IMR-90 (cell line): Measurements from ENCODE around the gene TMEM129. TPM values are rescaled to one million over a fixed set of nuclear protein-coding genes. Genes with fewer than 3 reads are reported as not detected.

Source experiments
- ATAC-seq: fragments of 200-7000 bp; cut with Tn5 transposase; 2 replicates; pipeline ENCODE4 v1.9.1; 2020; ENCODE audit warnings: low read depth, mild to moderate bottlenecking, moderate library complexity
- BruUV-seq: library from RNA; stranded (reverse); fragments of 400-500 nt; replicated peaks from 2 replicates; lab custom pipeline; 2021; lab: Mats Ljungman, UMichigan
- CTCF ChIA-PET: fragments of 300-600 bp; formaldehyde crosslinking; extraction: SDS; loops from one replicate; lab custom pipeline; 2021; ENCODE audit warnings: antibody characterized with exemption; lab: Yijun Ruan, JAX
- POLR2A ChIA-PET: fragments of 300-600 bp; sonication (Branson Sonifier 250); formaldehyde crosslinking; loops from one replicate; lab custom pipeline; 2022; ENCODE audit warnings: antibody characterized with exemption; ENCODE audit not compliant: unreplicated experiment; lab: Charles Lee
- DNase-seq: peaks from one replicate; pipeline ENCODE4 v3.0.0; 2013
- H2AFZ ChIP-seq: replicated peaks from 2 replicates; pipeline ENCODE3; 2013; ENCODE audit warnings: low read length, mild to moderate bottlenecking; ENCODE audit not compliant: poor library complexity
- H2AK5ac ChIP-seq: 2 replicates; pipeline ENCODE4 v1.6.1; 2013; ENCODE audit warnings: low read depth, low read length, inconsistent platforms
- H2AK9ac ChIP-seq: replicated peaks from 2 replicates; pipeline ENCODE3; 2013; ENCODE audit warnings: mild to moderate bottlenecking, low read depth, low read length, moderate library complexity; ENCODE audit not compliant: poor library complexity
- H2BK120ac ChIP-seq: 2 replicates; pipeline ENCODE4 v1.6.1; 2013; ENCODE audit warnings: low read depth, low read length, inconsistent platforms
- H2BK15ac ChIP-seq: 3 replicates; pipeline ENCODE4 v1.6.1; 2013; ENCODE audit warnings: low read depth, low read length, inconsistent platforms
- H2BK20ac ChIP-seq: 2 replicates; pipeline ENCODE4 v1.6.1; 2013; ENCODE audit warnings: low read depth, mild to moderate bottlenecking, inconsistent platforms, low read length, moderate library complexity
- H2BK5ac ChIP-seq: 2 replicates; pipeline ENCODE4 v1.6.1; 2013; ENCODE audit warnings: mild to moderate bottlenecking, low read depth, low read length, inconsistent platforms; ENCODE audit not compliant: poor library complexity, severe bottlenecking
- H3K14ac ChIP-seq: replicated peaks from 2 replicates; pipeline ENCODE4 v1.6.1; 2013; ENCODE audit warnings: low read depth, low read length, inconsistent platforms
- H3K18ac ChIP-seq: 2 replicates; pipeline ENCODE4 v1.6.1; 2013; ENCODE audit warnings: low read depth, low read length, control low read depth
- H3K23ac ChIP-seq: 2 replicates; pipeline ENCODE4 v1.6.1; 2013; ENCODE audit warnings: low read depth, low read length, inconsistent platforms
- H3K27ac ChIP-seq: 2 replicates; pipeline ENCODE4 v1.5.1; 2013; ENCODE audit warnings: mild to moderate bottlenecking, control low read depth, low read length; ENCODE audit not compliant: insufficient read depth
- H3K27me3 ChIP-seq: 2 replicates; pipeline ENCODE4 v1.6.1; 2013; ENCODE audit warnings: low read length; ENCODE audit not compliant: control insufficient read depth, insufficient read depth
- H3K36me3 ChIP-seq: 2 replicates; pipeline ENCODE4 v1.6.1; 2013; ENCODE audit warnings: low read length, mixed read lengths; ENCODE audit not compliant: control insufficient read depth, insufficient read depth
- H3K4ac ChIP-seq: 2 replicates; pipeline ENCODE4 v1.6.1; 2013; ENCODE audit warnings: low read depth, low read length, inconsistent platforms
- H3K4me1 ChIP-seq: 2 replicates; pipeline ENCODE4 v1.6.1; 2013; ENCODE audit warnings: low read length, mixed read lengths; ENCODE audit not compliant: control insufficient read depth, insufficient read depth
- H3K4me2 ChIP-seq: 2 replicates; pipeline ENCODE4 v1.6.1; 2013; ENCODE audit warnings: low read depth, mild to moderate bottlenecking, control low read depth, low read length, moderate library complexity
- H3K4me3 ChIP-seq: 2 replicates; pipeline ENCODE4 v1.5.1; 2013; ENCODE audit warnings: low read depth, mild to moderate bottlenecking, control low read depth, low read length, moderate library complexity; ENCODE audit not compliant: insufficient read depth
- H3K56ac ChIP-seq: 2 replicates; pipeline ENCODE4 v1.6.1; 2013; ENCODE audit warnings: low read length, inconsistent platforms; ENCODE audit not compliant: insufficient read depth; ENCODE audit errors: extremely low read depth
- H3K79me1 ChIP-seq, 2 experiments: 2 replicates each; pipeline ENCODE4 v1.6.1; 2013; ENCODE audit warnings: low read length in 2 of 2, inconsistent platforms in 1 of 2, low read depth in 1 of 2
- H3K9ac ChIP-seq: 2 replicates; pipeline ENCODE4 v1.6.1; 2013; ENCODE audit warnings: low read depth, low read length, control low read depth
- H3K9me1 ChIP-seq: 2 replicates; pipeline ENCODE4 v1.6.1; 2013; ENCODE audit warnings: low read length, inconsistent platforms; ENCODE audit not compliant: insufficient read depth
- H3K9me3 ChIP-seq: 2 replicates; pipeline ENCODE4 v1.6.1; 2013; ENCODE audit warnings: low read length; ENCODE audit not compliant: control insufficient read depth, insufficient read depth
- H4K20me1 ChIP-seq: 2 replicates; pipeline ENCODE4 v1.6.1; 2013; ENCODE audit warnings: low read length, inconsistent platforms; ENCODE audit not compliant: insufficient read depth
- H4K5ac ChIP-seq: 2 replicates; pipeline ENCODE4 v1.6.1; 2013; ENCODE audit warnings: mild to moderate bottlenecking, low read depth, low read length, control low read depth
- H4K8ac ChIP-seq, 2 experiments: 2 replicates each; pipeline ENCODE4 v1.6.1; 2013; ENCODE audit warnings: low read depth in 2 of 2, low read length in 2 of 2, control low read depth in 1 of 2, inconsistent platforms in 1 of 2
- H4K91ac ChIP-seq: 2 replicates; pipeline ENCODE4 v1.6.1; 2013; ENCODE audit warnings: low read depth, low read length, inconsistent platforms; ENCODE audit not compliant: insufficient read depth
- BHLHE40 ChIP-seq: fragments of 150-350 bp; IDR thresholded peaks from 2 replicates; pipeline ENCODE4 v1.6.1; 2016; ENCODE audit warnings: mild to moderate bottlenecking, low read depth, low read length
- CEBPB ChIP-seq: IDR thresholded peaks from 2 replicates; pipeline ENCODE4 v1.6.1; 2012; ENCODE audit warnings: low read depth, low read length, improper control_type of control experiment
- CHD1 ChIP-seq: IDR thresholded peaks from 2 replicates; pipeline ENCODE4 v1.6.1; 2012; ENCODE audit warnings: low read depth, low read length, improper control_type of control experiment
- CTCF ChIP-seq: conservative IDR thresholded peaks from 2 replicates; pipeline ENCODE4 v1.5.1; 2012; ENCODE audit warnings: mild to moderate bottlenecking, low read depth, low read length, improper control_type of control experiment
- ELK1 ChIP-seq: fragments of 150-350 bp; IDR thresholded peaks from 2 replicates; pipeline ENCODE4 v1.6.1; 2016; ENCODE audit warnings: low read depth, mild to moderate bottlenecking, low read length, moderate library complexity, borderline replicate concordance
- FOS ChIP-seq: fragments of 150-350 bp; IDR thresholded peaks from 2 replicates; pipeline ENCODE4 v1.6.1; 2016; ENCODE audit warnings: low read depth, low read length
- MAFK ChIP-seq: IDR thresholded peaks from 2 replicates; pipeline ENCODE4 v1.6.1; 2012; ENCODE audit warnings: low read depth, low read length, improper control_type of control experiment
- MAZ ChIP-seq: IDR thresholded peaks from 2 replicates; pipeline ENCODE4 v1.6.1; 2012; ENCODE audit warnings: low read depth, mild to moderate bottlenecking, low read length, improper control_type of control experiment, moderate library complexity, borderline replicate concordance
- MXI1 ChIP-seq: IDR thresholded peaks from 2 replicates; pipeline ENCODE4 v1.6.1; 2012; ENCODE audit warnings: low read depth, mild to moderate bottlenecking, low read length, moderate library complexity, borderline replicate concordance
- NFE2L2 ChIP-seq: fragments of 150-350 bp; IDR thresholded peaks from 2 replicates; pipeline ENCODE4 v1.6.1; 2016; ENCODE audit warnings: low read depth, mild to moderate bottlenecking, low read length
- POLR2A ChIP-seq: IDR thresholded peaks from 2 replicates; pipeline ENCODE4 v1.6.1; 2012; ENCODE audit warnings: mild to moderate bottlenecking, low read depth, low read length
- RAD21 ChIP-seq: IDR thresholded peaks from 2 replicates; pipeline ENCODE4 v1.6.1; 2012; ENCODE audit warnings: low read length, improper control_type of control experiment
- RCOR1 ChIP-seq: IDR thresholded peaks from 2 replicates; pipeline ENCODE4 v1.6.1; 2012; ENCODE audit warnings: mild to moderate bottlenecking, low read length, improper control_type of control experiment; ENCODE audit not compliant: insufficient replicate concordance
- RFX5 ChIP-seq: IDR thresholded peaks from 2 replicates; pipeline ENCODE4 v1.8.0; 2012; ENCODE audit warnings: low read depth, mild to moderate bottlenecking, low read length, moderate library complexity
- SMC3 ChIP-seq: fragments of 150-350 bp; IDR thresholded peaks from 2 replicates; pipeline ENCODE4 v1.6.1; 2016; ENCODE audit warnings: low read depth, mild to moderate bottlenecking, antibody characterized with exemption, low read length, moderate library complexity
- USF2 ChIP-seq: fragments of 150-350 bp; IDR thresholded peaks from 2 replicates; pipeline ENCODE4 v1.6.1; 2017; ENCODE audit warnings: mild to moderate bottlenecking, antibody characterized with exemption, low read length, low read depth
- WGBS, 2 experiments: methylation state at CpG; one replicate each; pipeline versions ENCODE4 v1.1.5 to v1.1.7; 2013; ENCODE audit warnings: missing lambda C conversion rate in 2 of 2; ENCODE audit not compliant: insufficient read length in 1 of 2; ENCODE audit errors: extremely low coverage in 2 of 2; 5-methylcytosine and 5-hydroxymethylcytosine counted together
- dilution Hi-C: fragments of 300-500 bp; cut with HindIII; formaldehyde crosslinking; loops from one replicate; pipeline ENCODE4 v1.14.3; 2018; ENCODE audit warnings: low sequenced_read_pairs; ENCODE audit not compliant: unreplicated experiment
- in situ Hi-C: fragments of 300-500 bp; cut with MboI; formaldehyde crosslinking; loops from 3 replicates; pipeline ENCODE4 v1.14.3; 2019; ENCODE audit warnings: low sequenced_read_pairs, inconsistent platforms, mixed read lengths
- intact Hi-C: fragments of 100-400 bp; cut with micrococcal nuclease; formaldehyde crosslinking; loops from 2 replicates; pipeline ENCODE4 v1.10.0; 2022
- polyA plus RNA-seq, 3 experiments: library from polyadenylated mRNA; depleted of rRNA; stranded (reverse); fragments of >200 nt; gene quantifications; 2 replicates each; pipeline ENCODE4 v1.2.3, GENCODE V29; 2012; ENCODE audit warnings: low replicate concordance in 1 of 3
- total RNA-seq: library from RNA; depleted of rRNA; stranded (reverse); fragments of >200 nt; gene quantifications from 2 replicates; pipeline ENCODE4 v1.2.3, GENCODE V29; 2012

Gene TMEM129
- total and polyA plus RNA-seq, 2 of the 4 experiments (the other 2 are of a cell fraction): 6.6 to 26.6 TPM

GRCh38 chr4:1740021-1740545 lies 19.0 kb upstream of the TMEM129 start:
- DNase-seq (no peak), ATAC-seq (no peak)
- Histone ChIP-seq H3K56ac (no peak overlapping the region), H3K9me3 (peaks cover 11% of the 10 kb centered on the region), H3K9me1 (no peaks in the 10 kb centered on the region), H2AK5ac (no peak overlapping the region), H3K4me3 (no peak overlapping the region), H3K27me3 (no peaks in the 10 kb centered on the region), H4K91ac (no peak overlapping the region), H3K14ac (no peak overlapping the region), H3K4me1 (no peaks in the 10 kb centered on the region), H2AK9ac (no peak overlapping the region), H3K4me2 (no peak overlapping the region), H2AFZ (no peak overlapping the region), H4K5ac (no peak overlapping the region), H3K27ac (no peak overlapping the region), H2BK15ac (no peak overlapping the region), H3K36me3 (peaks cover 50% of the 10 kb centered on the region), H3K79me1 (peaks cover 0 to 12% of the 10 kb centered on the region in 2 experiments; a peak in 2 of 4 replicates), H3K4ac (no peak overlapping the region), H3K9ac (no peak overlapping the region), H2BK5ac (no peak overlapping the region), H4K20me1 (no peaks in the 10 kb centered on the region; the same call in 1 of the 2 replicates), H3K18ac (no peak overlapping the region), H2BK120ac (no peak overlapping the region), H4K8ac (no peak overlapping the region), H3K23ac (no peak overlapping the region), H2BK20ac (no peak overlapping the region)
- BruUV-seq: no TSS peak
- ChIA-PET POLR2A (no interaction called here), CTCF (no interaction called here)
- dilution Hi-C loops (no loop called here), intact Hi-C loops (no loop called here), in situ Hi-C loops (loop anchor here (5.0 kb wide), 2 partner anchors 72 to 162 kb away; no protein-coding TSS in a partner anchor)
- WGBS, 2 experiments: 94% methylated on average over 8 of the region's 22 CpGs; no CpG with 5 or more reads in 1 of the 2 experiments
- TF ChIP-seq CEBPB: no peak
- no peak for TF ChIP-seq MXI1
- TF ChIP-seq CTCF: no peak
- no peak for TF ChIP-seq USF2
- no peak for TF ChIP-seq FOS
- TF ChIP-seq RFX5: no peak
- no peak for TF ChIP-seq NFE2L2
- no peak for TF ChIP-seq ELK1
- no peak for TF ChIP-seq RCOR1
- TF ChIP-seq RAD21: no peak
- no peak for TF ChIP-seq MAFK
- no peak for TF ChIP-seq POLR2A
- TF ChIP-seq MAZ: no peak
- TF ChIP-seq BHLHE40: no peak
- no peak for TF ChIP-seq SMC3
- TF ChIP-seq CHD1: no peak
